HFF-Myc (cell line): ENCODE results near the gene AKR1C2.
A peak's percentile ranks its signal among the peaks of the same experiment; 100 is the strongest.
"Not testable (repeated sequence)": the region's sequence is repeated elsewhere in the genome, so short reads cannot be mapped to it uniquely, and the experiment has no call there.

Experiments
- DNase-seq: peaks from one replicate; pipeline ENCODE4 v3.0.0-alpha.2; 2011; ENCODE audit warnings: low read depth; ENCODE audit errors: extremely low read depth
- H3K4me3 ChIP-seq: replicated peaks from 2 replicates; pipeline ENCODE4 v1.5.1; 2011; ENCODE audit warnings: low read depth, mild to moderate bottlenecking, control low read depth, low read length
- TF ChIP-seq, protein P1 (sequence below): IDR thresholded peaks from 2 replicates; pipeline ENCODE4 v1.5.1; 2012; ENCODE audit warnings: mild to moderate bottlenecking, low read depth, low read length, control low read depth; ENCODE audit errors: missing control alignments

Gene AKR1C2

DNA sequence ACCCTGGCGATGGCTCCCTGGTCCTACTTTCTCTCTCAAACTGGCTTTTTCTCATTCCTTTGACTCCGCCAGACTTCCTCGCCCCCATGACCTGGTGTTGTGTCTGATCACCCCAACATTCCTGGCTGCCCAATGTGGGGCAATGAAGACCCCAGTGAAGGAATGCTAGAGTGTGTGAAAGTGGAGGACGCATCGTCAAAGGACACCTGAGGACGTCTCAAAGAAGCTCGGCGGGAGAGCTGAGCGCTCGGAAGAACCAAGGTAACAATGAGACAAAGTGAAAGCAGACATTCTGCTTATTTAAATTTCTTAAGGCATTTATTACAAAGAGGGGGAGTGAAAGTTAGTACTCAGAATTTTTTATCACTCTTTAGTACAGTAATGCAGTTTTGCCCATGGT lies 31.7 kb upstream of the AKR1C2 start:
- H3K4me3 ChIP-seq: no peak overlapping the region
- no peak for DNase-seq
- TF ChIP-seq, protein P1, sequence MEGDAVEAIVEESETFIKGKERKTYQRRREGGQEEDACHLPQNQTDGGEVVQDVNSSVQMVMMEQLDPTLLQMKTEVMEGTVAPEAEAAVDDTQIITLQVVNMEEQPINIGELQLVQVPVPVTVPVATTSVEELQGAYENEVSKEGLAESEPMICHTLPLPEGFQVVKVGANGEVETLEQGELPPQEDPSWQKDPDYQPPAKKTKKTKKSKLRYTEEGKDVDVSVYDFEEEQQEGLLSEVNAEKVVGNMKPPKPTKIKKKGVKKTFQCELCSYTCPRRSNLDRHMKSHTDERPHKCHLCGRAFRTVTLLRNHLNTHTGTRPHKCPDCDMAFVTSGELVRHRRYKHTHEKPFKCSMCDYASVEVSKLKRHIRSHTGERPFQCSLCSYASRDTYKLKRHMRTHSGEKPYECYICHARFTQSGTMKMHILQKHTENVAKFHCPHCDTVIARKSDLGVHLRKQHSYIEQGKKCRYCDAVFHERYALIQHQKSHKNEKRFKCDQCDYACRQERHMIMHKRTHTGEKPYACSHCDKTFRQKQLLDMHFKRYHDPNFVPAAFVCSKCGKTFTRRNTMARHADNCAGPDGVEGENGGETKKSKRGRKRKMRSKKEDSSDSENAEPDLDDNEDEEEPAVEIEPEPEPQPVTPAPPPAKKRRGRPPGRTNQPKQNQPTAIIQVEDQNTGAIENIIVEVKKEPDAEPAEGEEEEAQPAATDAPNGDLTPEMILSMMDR: no peak

DNA sequence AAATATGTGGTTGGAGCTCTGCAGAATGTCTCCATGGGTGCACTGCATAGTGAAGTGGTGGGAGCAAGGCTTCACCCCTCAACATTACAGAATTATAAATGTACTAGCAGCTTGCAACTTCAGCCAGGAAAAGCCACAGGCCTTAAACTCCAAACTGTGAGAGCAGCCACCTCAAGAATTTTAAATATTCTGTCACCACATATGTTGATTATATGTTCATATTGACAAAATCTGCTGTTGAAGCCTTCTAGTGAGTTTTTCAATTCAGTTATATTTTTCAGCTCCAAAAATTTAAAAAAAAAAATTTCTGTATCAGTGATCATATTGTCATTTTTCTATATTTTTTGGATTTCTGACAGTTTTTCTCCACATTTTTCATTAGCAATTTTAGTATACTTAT lies 30.9 kb upstream of the AKR1C2 start:
- DNase-seq: no peak
- TF ChIP-seq, protein P1: no peak

DNA sequence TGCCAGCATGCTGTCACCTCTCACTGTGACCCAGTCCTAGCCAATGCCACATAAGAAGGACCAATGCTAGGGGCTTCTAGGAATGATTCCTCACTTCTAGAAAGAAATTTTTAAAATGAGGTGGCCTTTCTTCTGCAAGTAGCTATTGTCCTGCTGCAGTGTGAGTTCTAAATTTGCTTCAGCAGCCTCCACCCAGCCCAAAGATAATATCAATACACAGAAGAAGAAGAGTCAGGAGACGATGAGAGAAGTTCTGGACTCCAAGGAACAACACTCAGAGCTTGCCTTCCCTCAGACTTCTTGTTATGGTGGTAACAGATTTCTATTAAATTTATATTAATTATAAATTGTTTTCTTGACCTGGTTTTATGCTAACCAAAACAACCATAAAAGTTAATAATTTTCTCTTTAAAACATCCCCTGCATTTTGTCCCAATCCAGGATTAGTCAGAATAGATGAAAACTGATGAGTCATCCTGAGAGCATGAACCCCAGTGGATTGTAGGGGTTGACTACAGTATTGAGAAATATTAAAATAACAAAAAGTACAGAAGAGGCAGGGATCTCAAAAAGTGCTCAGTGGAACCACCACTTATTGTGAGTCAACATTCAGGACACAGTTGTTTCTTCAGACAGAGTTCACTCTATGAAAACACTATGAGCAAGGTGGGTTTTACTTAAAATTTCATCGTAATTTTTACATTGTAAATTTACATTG lies 29.6 kb upstream of the AKR1C2 start:
- H3K4me3 ChIP-seq: no peak overlapping the region
- TF ChIP-seq, protein P1: no peak
- peak; percentile 22 for DNase-seq

More for the DNA sequence above, 30.9 kb upstream of the AKR1C2 start:
- H3K4me3 ChIP-seq: no peak overlapping the region

DNA sequence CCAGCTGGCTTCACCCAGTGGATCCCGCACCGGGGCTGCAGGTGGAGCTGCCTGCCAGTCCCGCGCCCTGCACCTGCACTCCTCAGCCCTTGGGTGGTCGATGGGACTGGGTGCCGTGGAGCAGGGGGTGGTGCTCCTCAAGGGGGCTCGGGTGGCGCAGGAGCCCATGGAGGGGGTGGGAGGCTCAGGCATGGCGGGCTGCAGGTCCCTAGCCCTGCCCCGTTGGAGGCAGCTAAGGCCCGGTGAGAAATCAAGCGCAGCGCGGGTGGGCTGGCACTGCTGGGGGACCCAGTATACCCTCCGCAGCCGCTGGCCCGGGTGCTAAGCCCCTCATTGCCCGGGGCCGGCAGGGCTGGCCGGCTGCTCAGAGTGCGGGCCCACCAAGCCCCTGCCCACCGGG lies 28.8 kb upstream of the AKR1C2 start:
- DNase-seq, H3K4me3 ChIP-seq: not testable (repeated sequence)

DNA sequence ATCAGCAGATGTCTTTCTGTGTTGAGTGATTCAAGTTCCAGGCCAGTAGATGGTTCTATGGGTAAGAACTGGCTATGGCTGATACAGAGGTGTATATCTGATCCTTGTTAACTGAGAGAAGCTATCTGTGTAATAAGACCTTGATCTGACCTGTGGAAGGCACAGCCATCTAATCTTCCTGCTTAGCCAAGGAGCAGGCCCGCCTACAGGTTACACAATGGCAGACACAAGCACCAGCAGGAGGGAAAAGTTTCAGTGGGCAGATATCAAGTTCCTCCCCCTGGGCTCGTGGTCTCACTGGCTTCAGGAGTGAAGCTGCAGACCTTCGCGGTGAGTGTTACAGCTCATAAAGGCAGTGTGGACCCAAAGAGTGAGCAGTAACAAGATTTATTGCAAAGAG lies 27.9 kb upstream of the AKR1C2 start:
- not testable (repeated sequence) for H3K4me3 ChIP-seq, DNase-seq

DNA sequence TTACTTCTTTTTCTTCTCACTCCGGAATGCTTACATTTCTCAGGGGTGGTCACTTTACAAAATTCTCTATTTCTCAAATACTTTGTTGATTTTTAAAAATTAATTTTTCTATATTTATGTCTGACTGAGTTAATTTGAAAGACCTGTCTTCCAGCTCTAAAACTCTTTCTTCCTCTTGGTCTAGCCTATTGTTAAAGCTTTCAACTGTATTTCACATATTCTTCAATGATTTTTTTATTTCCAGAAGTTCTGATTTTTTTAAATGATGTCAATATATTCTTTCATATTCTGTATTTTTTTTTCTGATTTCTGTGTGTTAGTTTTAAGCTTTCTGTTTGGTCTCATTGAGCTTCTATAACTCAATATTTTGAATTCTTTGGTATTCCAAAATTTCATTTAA lies 27.3 kb upstream of the AKR1C2 start:
- DNase-seq: no peak
- TF ChIP-seq, protein P1: no peak
- H3K4me3 ChIP-seq: no peak overlapping the region

DNA sequence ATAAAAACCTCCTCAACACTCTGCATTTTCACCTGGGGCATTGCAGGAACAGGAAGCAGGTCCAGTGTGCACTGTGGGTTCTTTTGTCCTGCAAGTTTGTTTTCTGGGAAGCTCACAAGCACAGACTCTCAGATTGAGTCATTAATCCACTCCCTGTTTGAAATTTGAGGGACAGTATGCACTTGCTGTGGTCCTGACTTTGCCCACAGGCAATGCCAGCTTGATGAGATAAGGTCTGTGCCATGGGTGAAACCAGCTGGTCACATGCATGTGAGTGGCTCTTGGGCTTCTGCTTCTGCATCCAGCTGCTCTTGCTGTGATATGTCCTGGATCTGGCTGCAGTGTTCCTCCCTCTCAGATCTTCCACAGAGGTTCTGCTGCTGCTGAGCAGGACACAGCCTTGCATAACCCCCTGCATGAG lies 21.8 kb upstream of the AKR1C2 start:
- H3K4me3 ChIP-seq, DNase-seq: not testable (repeated sequence)

DNA sequence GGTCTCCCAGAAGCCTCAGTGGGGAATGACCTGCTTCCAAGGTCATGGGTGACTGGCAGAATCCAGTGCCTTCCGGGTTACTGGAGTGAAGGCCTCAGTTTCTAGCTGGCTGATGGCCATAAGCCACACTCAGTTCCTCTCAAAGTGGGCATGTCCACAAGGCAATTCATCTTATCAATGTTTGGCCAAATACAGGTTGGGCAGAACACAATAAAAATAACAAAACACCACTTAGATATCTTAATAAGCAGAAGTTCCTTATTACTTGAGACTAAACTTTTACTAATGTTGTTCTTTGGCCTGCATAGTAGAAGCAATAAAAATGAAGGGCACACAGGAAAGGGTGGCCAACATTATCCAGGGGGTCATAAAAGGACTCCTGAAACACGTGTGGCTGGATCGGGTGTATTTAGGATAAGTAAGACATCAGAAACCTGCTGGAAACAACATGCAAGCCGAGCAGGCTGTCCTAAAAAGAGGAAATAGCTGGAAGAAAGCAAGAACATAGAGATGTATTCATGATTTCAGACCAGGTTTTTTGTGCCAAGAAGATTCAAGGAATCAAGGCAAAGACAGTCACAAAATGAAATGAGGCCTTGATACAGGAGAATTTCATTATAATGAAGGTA lies 19.6 kb upstream of the AKR1C2 start:
- TF ChIP-seq, protein P1: no peak
- H3K4me3 ChIP-seq: no peak overlapping the region
- DNase-seq: no peak

DNA sequence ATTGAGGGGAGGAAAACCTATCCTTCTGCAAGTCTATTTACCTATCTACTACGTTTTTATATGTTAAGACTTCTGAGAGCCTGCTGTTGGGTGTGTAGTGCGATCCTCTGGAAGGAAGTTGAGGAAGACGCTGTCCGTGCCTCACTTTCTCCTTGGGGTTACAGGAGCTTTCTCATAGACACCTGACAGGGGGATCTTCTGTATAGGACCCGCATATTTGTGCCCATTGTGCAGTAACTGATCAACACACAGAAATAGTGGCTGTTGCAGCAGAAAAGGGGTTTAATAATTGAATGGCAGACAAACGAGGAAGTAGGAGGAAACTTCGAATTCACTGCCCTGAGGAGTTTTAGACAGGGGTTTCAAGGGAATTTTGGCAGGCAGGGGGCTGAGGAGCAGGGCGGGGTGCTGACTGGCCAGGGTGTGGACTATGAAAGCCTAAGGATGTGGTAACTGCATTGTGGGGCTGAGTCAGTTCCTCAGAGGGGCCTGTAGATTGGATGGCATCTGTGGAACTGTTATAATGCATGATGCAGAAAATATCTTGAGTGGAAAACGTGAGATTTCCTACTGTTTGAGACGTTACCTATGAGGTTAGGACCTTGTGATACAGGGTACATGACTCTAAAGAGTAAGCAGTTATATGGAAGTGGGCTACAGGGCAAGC lies 18.1 kb upstream of the AKR1C2 start:
- not testable (repeated sequence) for DNase-seq, H3K4me3 ChIP-seq

DNA sequence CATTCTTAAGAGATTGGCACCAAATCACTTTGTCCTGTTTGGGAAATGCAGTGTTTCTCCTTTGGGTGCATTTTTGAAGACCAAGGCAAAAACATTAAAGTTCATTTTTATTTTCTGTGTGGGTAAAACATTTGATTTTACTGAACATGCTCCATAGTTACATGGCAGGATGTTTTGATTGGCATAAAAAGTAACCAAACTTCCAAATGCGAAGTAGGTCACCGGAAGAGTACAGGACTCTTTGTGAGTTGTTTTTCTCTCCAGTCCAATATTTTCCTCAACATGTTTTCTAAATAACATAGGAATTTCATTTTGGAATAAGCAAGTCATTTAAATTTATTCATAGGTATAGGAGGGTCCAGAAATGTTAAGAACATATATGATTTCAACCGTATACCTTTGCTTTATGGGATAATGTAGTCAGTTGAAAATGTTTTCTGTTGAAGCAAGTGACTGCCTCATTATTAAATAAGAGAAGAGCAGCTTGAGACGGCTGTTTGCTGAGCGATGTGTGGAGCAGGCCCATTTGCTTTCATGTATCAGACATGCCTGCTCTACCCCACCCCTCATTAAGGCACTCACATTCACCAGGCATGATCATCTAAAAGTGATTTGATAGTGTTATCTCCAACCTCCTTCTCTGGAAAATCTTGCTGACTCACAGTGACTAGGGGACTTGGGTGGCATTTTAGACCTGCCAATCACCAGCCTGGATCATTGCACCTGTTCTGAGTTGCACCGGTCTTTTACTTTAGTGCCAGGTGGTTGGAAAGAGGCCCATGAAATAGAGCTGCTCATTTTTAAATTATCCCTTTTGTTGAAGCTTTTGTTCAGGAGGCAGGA lies 16.3 kb upstream of the AKR1C2 start:
- not testable (repeated sequence) for DNase-seq, H3K4me3 ChIP-seq
